ENCODE results near the gene QTRT2. TPM values are rescaled to one million over a fixed set of nuclear protein-coding genes. Genes with fewer than 3 reads are reported as not detected.

Gene QTRT2
- total and polyA plus RNA-seq, 2 donors from 2014 or later: 4.7 to 26.1 TPM

DNA sequence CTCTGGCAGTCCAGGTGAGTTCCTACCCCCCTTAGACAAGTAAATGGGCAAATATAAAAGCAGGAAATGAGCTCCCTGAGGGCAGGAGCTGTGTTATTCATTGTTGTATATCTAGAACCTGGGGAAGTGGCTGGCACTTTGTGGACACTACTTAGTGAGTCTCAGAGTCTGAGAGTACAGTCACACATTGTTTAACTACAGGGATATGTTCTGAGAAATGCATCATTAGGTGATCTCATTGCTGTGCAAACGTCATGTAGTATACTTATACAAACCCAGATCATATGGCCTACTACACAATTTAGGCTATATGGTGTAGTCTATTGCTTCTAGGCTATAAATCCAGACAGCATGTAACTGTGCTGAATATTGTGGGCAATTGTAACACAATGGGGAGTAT is 69.9 kb downstream of the QTRT2 start:
- DNase-seq (no peak), FAIRE-seq (no peak)
- intact Hi-C loops (cut with DNase I): no loop called here
- H3K4me3 ChIP-seq (ENCODE audit: low read length in 3 of 3): no peak overlapping the region
- peaks cover 0 to 4% (median 2%) of the 10 kb centered on the region in 3 donors for H3K4me1 ChIP-seq (ENCODE audit: control insufficient read depth in 2 of 3, insufficient read depth in 2 of 3, low read depth in 1 of 3, low read length in 3 of 3)
- H3K9ac ChIP-seq (ENCODE audit: low read length in 3 of 3): no peak overlapping the region
- TF ChIP-seq, protein P1, sequence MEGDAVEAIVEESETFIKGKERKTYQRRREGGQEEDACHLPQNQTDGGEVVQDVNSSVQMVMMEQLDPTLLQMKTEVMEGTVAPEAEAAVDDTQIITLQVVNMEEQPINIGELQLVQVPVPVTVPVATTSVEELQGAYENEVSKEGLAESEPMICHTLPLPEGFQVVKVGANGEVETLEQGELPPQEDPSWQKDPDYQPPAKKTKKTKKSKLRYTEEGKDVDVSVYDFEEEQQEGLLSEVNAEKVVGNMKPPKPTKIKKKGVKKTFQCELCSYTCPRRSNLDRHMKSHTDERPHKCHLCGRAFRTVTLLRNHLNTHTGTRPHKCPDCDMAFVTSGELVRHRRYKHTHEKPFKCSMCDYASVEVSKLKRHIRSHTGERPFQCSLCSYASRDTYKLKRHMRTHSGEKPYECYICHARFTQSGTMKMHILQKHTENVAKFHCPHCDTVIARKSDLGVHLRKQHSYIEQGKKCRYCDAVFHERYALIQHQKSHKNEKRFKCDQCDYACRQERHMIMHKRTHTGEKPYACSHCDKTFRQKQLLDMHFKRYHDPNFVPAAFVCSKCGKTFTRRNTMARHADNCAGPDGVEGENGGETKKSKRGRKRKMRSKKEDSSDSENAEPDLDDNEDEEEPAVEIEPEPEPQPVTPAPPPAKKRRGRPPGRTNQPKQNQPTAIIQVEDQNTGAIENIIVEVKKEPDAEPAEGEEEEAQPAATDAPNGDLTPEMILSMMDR (IDR thresholded peaks at IDR 0.05; ENCODE audit: borderline replicate concordance, extremely low read depth, insufficient read depth): no peak
- H3K27me3 ChIP-seq (ENCODE audit: control insufficient read depth, insufficient read depth, low read length): no peaks in the 10 kb centered on the region
- H3K9me3 ChIP-seq (ENCODE audit: control insufficient read depth in 2 of 3, insufficient read depth in 1 of 3, low read length in 3 of 3): no peaks in the 10 kb centered on the region
- H3K36me3 ChIP-seq (ENCODE audit: control insufficient read depth in 2 of 3, insufficient read depth in 3 of 3, low read length in 3 of 3): no peaks in the 10 kb centered on the region
- H3K27ac ChIP-seq (ENCODE audit: low read depth in 2 of 2, low read length in 2 of 2): no peak overlapping the region

- H3K9me3 ChIP-seq (ENCODE audit: control insufficient read depth in 2 of 3, insufficient read depth in 1 of 3, low read length in 3 of 3): no peaks in the 10 kb centered on the region
- H3K36me3 ChIP-seq (ENCODE audit: control insufficient read depth in 2 of 3, insufficient read depth in 3 of 3, low read length in 3 of 3): no peaks in the 10 kb centered on the region
- no peak overlapping the region for H3K9ac ChIP-seq (ENCODE audit: low read length in 3 of 3)
- no peaks in the 10 kb centered on the region for H3K27me3 ChIP-seq (ENCODE audit: control insufficient read depth, insufficient read depth, low read length)
- no peak overlapping the region for H3K27ac ChIP-seq (ENCODE audit: low read depth in 2 of 2, low read length in 2 of 2)
- DNase-seq (no peak), FAIRE-seq (no peak)
- intact Hi-C loops (cut with DNase I): no loop called here
- H3K4me3 ChIP-seq (ENCODE audit: low read length in 3 of 3): no peak overlapping the region
- H3K4me1 ChIP-seq (ENCODE audit: control insufficient read depth in 2 of 3, insufficient read depth in 2 of 3, low read depth in 1 of 3, low read length in 3 of 3): peaks cover 0 to 2% (median 0%) of the 10 kb centered on the region in 3 donors
- TF ChIP-seq, protein P1 (IDR thresholded peaks at IDR 0.05; ENCODE audit: borderline replicate concordance, extremely low read depth, insufficient read depth): no peak
Measured at GRCh38 chr3:114127517-114127916, 71.0 kb downstream of the QTRT2 start.

GRCh38 chr3:114128231-114128630 is 71.7 kb downstream of the QTRT2 start:
- DNase-seq: no peak
- H3K9me3 ChIP-seq (ENCODE audit: control insufficient read depth in 2 of 3, insufficient read depth in 1 of 3, low read length in 3 of 3): no peaks in the 10 kb centered on the region
- H3K4me1 ChIP-seq (ENCODE audit: control insufficient read depth in 2 of 3, insufficient read depth in 2 of 3, low read depth in 1 of 3, low read length in 3 of 3): no peaks in the 10 kb centered on the region
- TF ChIP-seq, protein P1 (IDR thresholded peaks at IDR 0.05; ENCODE audit: borderline replicate concordance, extremely low read depth, insufficient read depth): no peak
- no peak for FAIRE-seq
- no peak overlapping the region for H3K27ac ChIP-seq (ENCODE audit: low read depth in 2 of 2, low read length in 2 of 2)
- no peaks in the 10 kb centered on the region for H3K36me3 ChIP-seq (ENCODE audit: control insufficient read depth in 2 of 3, insufficient read depth in 3 of 3, low read length in 3 of 3)
- no peak overlapping the region for H3K9ac ChIP-seq (ENCODE audit: low read length in 3 of 3)
- no peaks in the 10 kb centered on the region for H3K27me3 ChIP-seq (ENCODE audit: control insufficient read depth, insufficient read depth, low read length)
- no peak overlapping the region for H3K4me3 ChIP-seq (ENCODE audit: low read length in 3 of 3)
- intact Hi-C loops (cut with DNase I): no loop called here

- H3K4me1 ChIP-seq (ENCODE audit: control insufficient read depth in 2 of 3, insufficient read depth in 2 of 3, low read depth in 1 of 3, low read length in 3 of 3): no peaks in the 10 kb centered on the region
- no peaks in the 10 kb centered on the region for H3K27me3 ChIP-seq (ENCODE audit: control insufficient read depth, insufficient read depth, low read length)
- TF ChIP-seq, protein P1 (IDR thresholded peaks at IDR 0.05; ENCODE audit: borderline replicate concordance, extremely low read depth, insufficient read depth): no peak
- H3K36me3 ChIP-seq (ENCODE audit: control insufficient read depth in 2 of 3, insufficient read depth in 3 of 3, low read length in 3 of 3): no peaks in the 10 kb centered on the region
- H3K4me3 ChIP-seq (ENCODE audit: low read length in 3 of 3): no peak overlapping the region
- FAIRE-seq: no peak
- H3K9me3 ChIP-seq (ENCODE audit: control insufficient read depth in 2 of 3, insufficient read depth in 1 of 3, low read length in 3 of 3): no peaks in the 10 kb centered on the region
- intact Hi-C loops (cut with DNase I): no loop called here
- no peak for DNase-seq
- no peak overlapping the region for H3K27ac ChIP-seq (ENCODE audit: low read depth in 2 of 2, low read length in 2 of 2)
- H3K9ac ChIP-seq (ENCODE audit: low read length in 3 of 3): no peak overlapping the region
Measured at GRCh38 chr3:114128826-114129225, 72.3 kb downstream of the QTRT2 start.
